HUES6 (cell line): ENCODE results near the gene DAP.

ENCODE experiments used
- H3K27ac ChIP-seq: 2 replicates; pipeline ENCODE4 v1.7.0; 2013; ENCODE audit warnings: low read depth, mild to moderate bottlenecking, low read length, inconsistent platforms
- H3K27me3 ChIP-seq: 2 replicates; pipeline ENCODE4 v1.6.1; 2013; ENCODE audit warnings: low read length; ENCODE audit not compliant: control insufficient read depth, insufficient read depth
- H3K36me3 ChIP-seq: 2 replicates; pipeline ENCODE4 v1.6.1; 2013; ENCODE audit warnings: low read length; ENCODE audit not compliant: control insufficient read depth, insufficient read depth
- H3K4me1 ChIP-seq: 2 replicates; pipeline ENCODE4 v1.6.1; 2013; ENCODE audit warnings: low read length; ENCODE audit not compliant: control insufficient read depth, insufficient read depth
- H3K4me3 ChIP-seq: 2 replicates; pipeline ENCODE4 v1.5.1; 2013; ENCODE audit warnings: low read depth, low read length
- H3K9ac ChIP-seq: one replicate; pipeline ENCODE4 v1.6.1; 2013; ENCODE audit warnings: mild to moderate bottlenecking, low read length
- H3K9me3 ChIP-seq: 2 replicates; pipeline ENCODE4 v1.6.1; 2013; ENCODE audit warnings: low read depth, low read length; ENCODE audit not compliant: control insufficient read depth, insufficient read depth

The DAP gene, protein sequence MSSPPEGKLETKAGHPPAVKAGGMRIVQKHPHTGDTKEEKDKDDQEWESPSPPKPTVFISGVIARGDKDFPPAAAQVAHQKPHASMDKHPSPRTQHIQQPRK

DNA sequence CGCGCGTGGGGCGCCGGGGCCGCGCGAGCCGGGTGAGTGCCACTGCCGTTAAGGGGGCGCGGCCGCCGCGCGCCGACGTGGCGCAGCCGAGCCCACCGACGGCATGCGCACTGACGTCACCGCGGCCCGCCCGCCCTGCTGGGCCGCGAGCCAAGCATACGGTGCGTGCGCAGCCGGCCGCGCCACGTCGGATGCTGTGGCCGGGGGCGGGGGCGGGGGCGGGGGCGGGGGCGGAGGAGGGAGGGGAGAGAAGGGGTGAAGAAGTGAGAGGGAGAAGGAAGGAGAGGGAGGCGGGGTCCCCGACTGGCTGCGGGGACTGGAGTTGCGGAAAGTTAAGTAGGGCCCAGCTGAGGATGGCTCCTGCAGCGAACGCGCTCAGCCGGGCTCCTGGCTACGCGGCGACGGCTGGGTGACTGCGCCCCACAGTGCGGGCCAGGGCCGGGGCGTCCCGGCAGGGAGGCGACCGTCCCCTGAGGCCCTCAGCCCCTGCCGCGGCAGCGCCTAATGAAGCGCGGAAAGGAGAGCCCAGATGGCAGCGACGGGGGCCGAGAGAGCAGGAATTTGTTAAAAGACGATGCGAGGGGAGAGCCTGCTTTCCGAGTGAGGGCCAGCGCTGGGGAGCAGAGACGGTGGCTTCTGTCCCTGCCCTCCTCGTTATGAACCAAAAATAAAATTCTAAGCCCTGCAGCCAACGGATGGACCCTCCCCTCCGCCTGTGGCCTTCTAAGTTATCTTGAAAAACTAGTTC is at the start of gene DAP:
DAP (minus strand) TSS at position 50 of the 748 bp plus-strand sequence. CDS start 166 bp downstream, outside the sequence.
- Histone ChIP-seq H3K36me3 (no peaks in the 10 kb centered on the region), H3K9me3 (no peaks in the 10 kb centered on the region), H3K4me3 (peak within 1 kb of the TSS; percentile 91), H3K27ac (peak within 1 kb of the TSS; percentile 34; the same call in 1 of the 2 replicates), H3K9ac (peak within 1 kb of the TSS; percentile 84), H3K4me1 (peaks cover 23% of the 10 kb centered on the region), H3K27me3 (0 out of 2 replicates have a peak, but pooled peaks cover 5% of the 10 kb centered on the region)

DNA sequence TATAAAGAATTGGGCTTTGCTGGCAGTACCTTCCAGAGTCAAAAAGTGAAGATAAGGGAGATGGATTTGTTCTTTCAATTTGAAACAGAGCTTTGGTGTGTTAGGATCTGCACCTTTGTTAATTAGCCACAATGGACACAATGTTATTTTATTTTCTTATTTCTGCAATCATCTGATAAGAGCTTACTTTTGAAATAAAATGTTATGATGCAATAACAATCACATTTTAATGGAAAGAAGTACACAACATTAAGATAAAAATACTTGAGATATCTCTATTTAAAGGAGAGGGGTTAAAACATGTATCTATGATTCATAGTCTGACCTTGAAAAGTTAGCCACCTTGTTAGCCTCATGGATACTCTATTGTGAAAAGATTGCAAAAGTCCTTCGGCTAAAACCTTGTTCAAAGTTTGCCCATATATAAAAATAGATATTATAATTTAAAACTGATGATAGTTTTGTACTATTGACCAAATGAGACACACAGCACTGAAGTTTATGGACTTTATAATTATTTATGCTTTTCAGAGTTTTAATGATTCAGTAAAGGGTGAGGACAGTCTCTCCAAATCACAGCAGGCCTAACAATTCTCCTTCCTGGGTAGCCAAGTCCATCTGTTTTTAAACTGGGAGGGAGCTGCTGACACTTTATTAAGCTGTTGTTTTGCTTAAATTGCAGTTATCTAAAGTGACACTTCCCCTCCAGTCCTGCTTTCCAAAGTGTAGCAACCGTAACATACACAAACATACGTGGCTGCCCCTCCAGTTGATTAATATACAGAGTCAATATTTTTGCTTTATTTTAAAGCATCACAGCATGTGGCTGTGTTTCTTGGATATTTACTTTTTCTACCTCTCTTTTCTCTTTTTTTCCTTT is 47.6 kb upstream of the DAP start:
- H3K9ac ChIP-seq = no peak overlapping the region
- H3K4me3 ChIP-seq = no peak overlapping the region
- H3K4me1 ChIP-seq = no peaks in the 10 kb centered on the region
- no peak overlapping the region for H3K27ac ChIP-seq
- no peaks in the 10 kb centered on the region for H3K27me3 ChIP-seq
- no peaks in the 10 kb centered on the region for H3K36me3 ChIP-seq
- H3K9me3 ChIP-seq = peaks cover 4% of the 10 kb centered on the region; the same call in 1 of the 2 replicates

DNA sequence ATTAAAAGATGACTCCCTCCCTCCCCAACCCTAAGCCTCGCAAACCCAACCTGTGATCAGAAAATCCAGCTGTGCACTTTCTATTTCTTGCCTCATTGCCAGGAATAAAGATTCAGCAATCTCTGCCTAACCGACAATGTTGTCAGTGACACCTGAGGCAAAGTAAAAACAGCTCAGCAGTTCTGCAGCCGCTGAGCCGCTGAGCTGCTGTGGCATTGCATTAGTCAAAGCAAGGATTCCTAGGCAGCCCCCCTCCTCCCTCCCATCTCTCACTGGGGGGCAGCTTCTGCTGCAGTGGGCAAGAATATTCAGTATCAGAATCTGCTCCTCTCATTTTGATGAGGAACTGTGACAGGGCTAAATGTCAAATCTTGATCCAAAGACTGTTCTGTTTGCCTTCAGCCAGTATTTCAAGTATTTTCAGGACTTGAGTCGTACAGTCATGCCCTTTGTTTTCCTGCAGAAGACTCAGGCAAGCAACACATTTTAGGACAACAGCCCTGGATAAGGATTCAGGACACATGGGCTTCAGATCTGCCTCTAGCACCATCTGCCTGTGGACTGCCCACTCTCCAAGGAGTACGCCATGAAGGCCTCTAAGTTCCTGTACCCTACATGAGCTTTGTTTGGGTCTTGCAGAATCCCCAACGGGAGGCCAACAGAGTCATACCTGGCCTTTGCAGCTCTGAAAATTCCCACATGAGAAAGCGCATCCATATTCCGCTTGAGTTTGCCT is 41.1 kb upstream of the DAP start:
- Histone ChIP-seq H3K36me3 (no peaks in the 10 kb centered on the region), H3K27ac (no peak overlapping the region), H3K27me3 (no peaks in the 10 kb centered on the region)

DNA sequence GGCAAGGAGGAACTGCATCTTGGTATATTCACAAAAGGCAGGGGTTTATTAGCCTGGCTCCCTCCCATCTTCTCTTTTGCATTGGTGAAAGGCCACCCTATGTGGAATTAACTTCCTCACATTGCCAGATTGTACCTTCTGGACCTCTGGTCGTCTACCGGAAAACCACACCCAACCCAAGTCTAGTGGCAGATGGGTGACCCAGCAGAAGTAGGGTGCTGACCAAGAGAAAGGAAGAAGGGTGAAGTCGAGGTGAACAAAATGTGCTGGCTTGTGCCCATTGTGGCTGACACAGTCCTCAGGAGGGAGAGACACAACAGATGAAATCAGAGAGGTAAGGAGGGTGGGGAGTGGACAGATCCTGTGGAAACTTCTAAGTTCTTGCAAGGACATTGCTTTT is 39.8 kb upstream of the DAP start:
- Histone ChIP-seq H3K36me3 (no peaks in the 10 kb centered on the region), H3K4me1 (peaks cover 5% of the 10 kb centered on the region; the same call in 1 of the 2 replicates), H3K9ac (no peak overlapping the region), H3K4me3 (no peak overlapping the region), H3K27ac (no peak overlapping the region), H3K9me3 (peaks cover 4% of the 10 kb centered on the region; the same call in 1 of the 2 replicates), H3K27me3 (no peaks in the 10 kb centered on the region)

More for the DNA sequence above, 41.1 kb upstream of the DAP start:
- H3K4me3 ChIP-seq = no peak overlapping the region
- H3K9ac ChIP-seq = no peak overlapping the region
- H3K9me3 ChIP-seq = peaks cover 4% of the 10 kb centered on the region; the same call in 1 of the 2 replicates
- peaks cover 5% of the 10 kb centered on the region; the same call in 1 of the 2 replicates for H3K4me1 ChIP-seq

DNA sequence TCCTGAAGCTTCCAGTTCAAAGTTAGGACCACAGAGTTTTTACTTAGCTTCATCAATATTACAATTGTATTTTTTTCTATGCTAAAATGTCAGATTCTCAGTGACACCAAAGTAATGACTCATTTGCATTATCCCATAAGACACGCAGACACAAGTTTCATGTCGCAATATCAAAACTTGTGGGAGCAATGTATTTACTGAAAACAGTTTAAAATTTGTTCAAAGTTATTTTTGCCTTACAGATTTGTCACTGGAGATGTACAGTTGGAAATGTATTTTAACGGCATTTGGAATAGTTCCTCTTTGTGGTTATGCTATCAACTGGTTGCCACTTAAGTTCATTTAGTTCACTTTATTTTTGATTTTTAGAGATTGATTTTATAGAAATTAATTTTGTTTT is 36.2 kb upstream of the DAP start:
- no peaks in the 10 kb centered on the region for H3K36me3 ChIP-seq
- H3K4me1 ChIP-seq = peaks cover 5% of the 10 kb centered on the region; the same call in 1 of the 2 replicates
- no peak overlapping the region for H3K27ac ChIP-seq
- no peak overlapping the region for H3K4me3 ChIP-seq
- H3K27me3 ChIP-seq = no peaks in the 10 kb centered on the region
- no peaks in the 10 kb centered on the region for H3K9me3 ChIP-seq
- H3K9ac ChIP-seq = no peak overlapping the region

DNA sequence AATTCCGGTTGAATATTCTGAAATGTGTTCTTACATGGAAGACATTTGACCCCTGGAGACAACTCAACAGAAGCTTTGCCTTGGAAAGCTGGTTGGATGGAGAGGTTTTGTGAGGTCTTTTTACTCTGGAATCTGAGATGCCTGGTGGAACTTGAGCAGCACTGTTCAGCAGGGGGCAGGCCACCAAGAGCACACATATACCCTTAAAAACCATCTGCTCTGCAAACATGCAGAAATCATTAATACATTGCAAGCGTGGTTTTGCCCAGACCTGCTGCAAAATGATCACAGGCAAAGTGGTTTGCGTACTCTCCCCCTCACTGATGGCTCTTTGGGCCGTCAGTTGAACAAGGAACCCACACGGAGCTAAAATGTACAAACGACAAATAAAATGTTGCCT is 32.8 kb upstream of the DAP start:
- H3K9me3 ChIP-seq = no peaks in the 10 kb centered on the region
- no peaks in the 10 kb centered on the region for H3K27me3 ChIP-seq
- no peak overlapping the region for H3K4me3 ChIP-seq
- H3K4me1 ChIP-seq = no peaks in the 10 kb centered on the region
- no peak overlapping the region for H3K9ac ChIP-seq
- no peaks in the 10 kb centered on the region for H3K36me3 ChIP-seq
- H3K27ac ChIP-seq = no peak overlapping the region

DNA sequence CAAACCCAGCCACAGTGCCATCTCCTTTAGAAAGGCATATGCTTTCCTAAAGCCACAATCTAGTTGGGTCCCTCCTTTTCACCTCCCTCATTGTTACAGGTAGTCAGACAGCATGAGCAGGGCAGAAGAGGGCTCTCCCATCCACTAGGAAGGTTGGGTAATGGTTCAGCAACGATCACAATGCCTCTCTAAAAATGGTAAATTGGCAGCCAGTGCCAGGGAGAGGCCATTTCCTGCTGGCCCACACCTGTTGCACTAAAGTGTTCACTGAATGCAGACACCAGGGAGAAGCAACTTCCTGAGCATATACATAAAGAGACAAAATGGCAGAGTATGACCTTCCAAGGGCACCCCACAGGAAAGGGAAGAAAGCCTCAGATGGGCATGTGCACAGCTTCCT is 31.3 kb upstream of the DAP start:
- Histone ChIP-seq H3K9me3 (no peaks in the 10 kb centered on the region), H3K27ac (no peak overlapping the region), H3K36me3 (no peaks in the 10 kb centered on the region), H3K4me1 (no peaks in the 10 kb centered on the region), H3K9ac (no peak overlapping the region), H3K27me3 (no peaks in the 10 kb centered on the region), H3K4me3 (no peak overlapping the region)

DNA sequence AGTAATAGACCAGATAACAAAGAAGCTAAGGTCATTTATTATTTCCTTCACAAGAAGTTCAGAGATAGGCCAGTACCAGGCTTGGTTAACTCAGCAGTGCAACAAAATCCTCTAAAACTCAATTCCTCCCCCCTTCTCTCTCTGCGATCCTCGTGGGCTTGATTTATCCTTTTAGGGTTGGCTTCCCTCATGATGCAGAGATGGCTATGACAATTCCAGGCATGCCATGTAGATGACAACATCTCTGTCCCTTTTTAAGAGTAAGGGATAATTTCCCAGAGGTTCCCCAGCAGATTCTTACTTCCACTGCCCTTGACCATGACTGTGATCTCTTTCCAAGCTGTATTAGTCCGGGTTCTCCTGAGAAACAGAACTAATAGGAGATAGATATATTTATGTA is 28.7 kb upstream of the DAP start:
- no peaks in the 10 kb centered on the region for H3K4me1 ChIP-seq
- H3K27ac ChIP-seq = no peak overlapping the region

DNA sequence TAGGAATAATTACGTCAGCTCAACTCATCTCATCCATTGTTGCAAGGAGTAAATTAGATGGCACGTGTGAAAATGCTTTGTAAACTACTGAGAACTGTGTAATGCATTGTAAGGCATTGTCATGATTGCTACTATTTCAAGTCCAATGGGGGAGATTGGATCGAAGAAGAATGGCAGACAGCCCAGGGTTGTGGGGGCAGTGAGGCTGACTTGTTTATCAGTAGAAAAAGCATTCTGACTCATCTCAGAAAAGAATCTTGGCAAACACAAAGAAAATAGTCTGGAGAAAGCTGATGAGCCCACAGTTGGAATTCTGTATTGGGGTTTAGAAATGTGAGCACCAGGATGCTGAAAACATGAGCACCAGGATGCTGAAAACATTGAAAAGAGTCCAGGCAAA is 28.0 kb upstream of the DAP start:
- Histone ChIP-seq H3K27ac (no peak overlapping the region), H3K4me3 (no peak overlapping the region), H3K9ac (no peak overlapping the region), H3K36me3 (no peaks in the 10 kb centered on the region), H3K9me3 (no peaks in the 10 kb centered on the region), H3K4me1 (no peaks in the 10 kb centered on the region), H3K27me3 (no peaks in the 10 kb centered on the region)

More for the DNA sequence above, 28.7 kb upstream of the DAP start:
- no peak overlapping the region for H3K9ac ChIP-seq
- no peaks in the 10 kb centered on the region for H3K36me3 ChIP-seq
- H3K9me3 ChIP-seq = no peaks in the 10 kb centered on the region
- H3K27me3 ChIP-seq = no peaks in the 10 kb centered on the region
- H3K4me3 ChIP-seq = no peak overlapping the region

DNA sequence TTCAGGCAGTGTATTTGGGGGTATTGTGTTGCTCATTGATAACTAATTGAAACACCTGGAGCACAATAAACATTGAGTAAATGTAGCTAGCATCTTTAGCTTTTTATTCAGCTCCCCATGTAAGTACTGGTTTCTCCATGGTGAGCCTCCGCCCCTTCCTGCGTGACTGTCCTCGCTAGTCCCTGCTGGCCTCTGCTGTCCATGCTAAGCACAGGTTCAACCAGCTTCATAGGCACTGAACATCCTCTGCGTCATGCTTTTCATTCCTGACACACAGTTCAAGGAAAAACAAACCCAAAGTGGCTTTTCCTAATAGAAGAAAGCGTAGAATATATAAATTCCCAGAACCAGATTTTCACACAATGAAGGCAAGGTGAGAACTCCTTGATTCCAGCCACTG is 27.3 kb upstream of the DAP start:
- no peaks in the 10 kb centered on the region for H3K36me3 ChIP-seq
- H3K9ac ChIP-seq = no peak overlapping the region
- no peak overlapping the region for H3K27ac ChIP-seq

More for the DNA sequence above, 27.3 kb upstream of the DAP start:
- no peaks in the 10 kb centered on the region for H3K27me3 ChIP-seq
- H3K4me1 ChIP-seq = no peaks in the 10 kb centered on the region
- no peaks in the 10 kb centered on the region for H3K9me3 ChIP-seq
- H3K4me3 ChIP-seq = no peak overlapping the region
